COLO829 (cell line): Measurements from ENCODE around the gene ZP4.
"Not testable (repeated sequence)": the region's sequence is repeated elsewhere in the genome, so short reads cannot be mapped to it uniquely, and the experiment has no call there.

Experiments used
- DNase-seq: peaks from one replicate; pipeline ENCODE4 v3.0.0; 2012; ENCODE audit warnings: low spot score

The ZP4 gene

DNA sequence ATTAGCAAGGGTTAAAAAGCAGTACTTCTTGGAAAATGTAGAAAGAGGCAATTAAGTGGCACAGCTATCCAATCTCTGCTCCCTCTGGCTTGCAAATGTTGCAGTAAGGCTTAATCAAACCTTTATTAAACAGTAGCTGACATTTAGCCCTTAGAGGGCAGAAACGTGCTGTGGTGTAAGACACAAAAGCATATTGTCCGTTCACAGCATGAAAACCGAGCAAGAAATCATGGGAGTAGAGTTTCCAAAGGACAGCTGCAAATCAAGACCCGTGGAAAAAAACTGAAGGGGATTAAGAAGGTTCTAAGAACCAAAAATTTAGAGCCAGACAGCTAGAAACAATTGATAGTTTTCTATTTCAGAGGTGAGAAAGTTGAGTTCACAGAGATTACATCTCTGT lies 13.1 kb downstream of the ZP4 start:
- DNase-seq = peak; percentile 56

DNA sequence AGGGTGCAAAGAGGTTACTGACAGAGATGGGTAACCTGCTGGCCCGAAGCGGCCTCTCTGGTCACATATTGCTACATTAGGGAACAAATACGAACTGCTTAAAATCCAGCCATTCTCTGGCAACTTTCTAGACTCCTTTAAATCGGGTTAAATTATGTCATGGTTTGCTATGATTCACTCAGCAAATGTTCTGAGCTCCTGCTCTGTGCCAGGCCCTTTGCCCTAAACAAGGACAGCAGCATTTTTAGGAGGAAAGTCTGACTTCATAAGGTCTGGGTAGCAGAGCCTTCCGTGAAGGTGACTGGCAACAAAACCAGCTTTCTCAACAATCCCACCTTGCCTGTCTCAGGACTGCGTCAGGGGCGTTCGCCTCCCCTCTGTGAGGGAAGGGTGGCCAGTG lies 15.4 kb downstream of the ZP4 start:
- DNase-seq = no peak

- DNase-seq = peak; percentile 94
These were observed 17.1 kb downstream of the ZP4 start for GRCh38 chr1:237873487-237874211.

DNA sequence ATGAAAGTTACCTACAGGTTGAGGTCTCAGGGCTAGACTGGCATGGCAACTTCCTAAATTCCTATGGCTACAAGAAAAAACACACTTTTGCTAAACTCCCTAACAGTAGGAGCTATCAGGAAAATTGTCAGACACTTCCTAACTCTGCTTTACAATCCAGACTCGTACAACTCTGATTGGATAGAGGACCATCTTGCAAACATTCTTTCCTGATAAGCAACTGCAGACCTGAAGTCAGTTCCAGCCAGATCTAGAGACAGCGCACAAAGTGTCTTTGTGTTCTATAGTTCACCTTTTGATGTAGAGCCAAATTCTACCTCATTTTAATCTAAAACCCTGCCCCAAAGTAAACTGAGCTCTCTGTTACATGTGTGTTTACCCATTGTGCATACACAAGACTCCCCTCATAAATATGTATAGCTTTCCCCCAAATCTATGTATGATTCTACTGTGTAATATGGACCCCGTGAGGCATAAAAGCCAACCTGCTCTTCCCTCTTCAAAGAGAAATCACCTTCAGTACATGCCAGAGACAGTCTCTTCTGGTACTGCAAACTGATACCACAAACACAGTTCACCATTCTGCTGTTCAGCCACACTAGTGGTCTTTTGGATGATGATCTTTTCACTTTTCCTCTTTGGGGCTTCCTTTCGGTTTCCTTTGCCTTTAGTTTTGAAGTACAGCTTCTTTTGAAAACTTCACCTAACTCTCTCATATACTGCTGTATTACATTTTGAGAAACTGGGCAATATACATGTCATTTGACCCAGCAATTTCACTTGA lies 21.7 kb downstream of the ZP4 start:
- DNase-seq = no peak

DNA sequence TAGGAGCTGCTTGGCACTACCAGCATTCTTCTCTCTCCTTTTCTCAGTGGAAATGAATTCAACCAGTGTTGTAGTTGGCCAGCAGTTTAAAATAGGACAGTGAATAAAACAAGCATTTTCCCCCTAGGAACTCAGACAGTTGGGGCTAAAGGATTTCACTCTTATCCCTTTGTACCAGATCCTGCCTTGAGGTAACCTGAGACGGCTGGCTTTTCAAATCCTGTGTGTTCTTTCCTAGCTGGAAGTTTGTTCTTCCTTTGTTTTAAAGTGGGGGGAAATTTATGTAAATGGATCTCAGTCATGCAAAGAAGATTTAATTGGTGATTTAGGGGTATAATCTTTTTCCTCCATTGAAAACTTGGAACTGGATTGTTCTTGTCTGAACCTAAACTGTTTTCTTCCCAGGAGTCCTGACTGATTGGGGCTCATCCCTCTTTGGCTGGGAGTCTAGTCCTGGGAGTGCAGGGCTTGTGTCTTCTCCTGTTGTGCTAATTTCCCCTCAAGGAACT lies 23.3 kb downstream of the ZP4 start:
- no peak for DNase-seq

GRCh38 chr1:237864338-237865244 lies 26.1 kb downstream of the ZP4 start:
- DNase-seq = peak; percentile 66

DNA sequence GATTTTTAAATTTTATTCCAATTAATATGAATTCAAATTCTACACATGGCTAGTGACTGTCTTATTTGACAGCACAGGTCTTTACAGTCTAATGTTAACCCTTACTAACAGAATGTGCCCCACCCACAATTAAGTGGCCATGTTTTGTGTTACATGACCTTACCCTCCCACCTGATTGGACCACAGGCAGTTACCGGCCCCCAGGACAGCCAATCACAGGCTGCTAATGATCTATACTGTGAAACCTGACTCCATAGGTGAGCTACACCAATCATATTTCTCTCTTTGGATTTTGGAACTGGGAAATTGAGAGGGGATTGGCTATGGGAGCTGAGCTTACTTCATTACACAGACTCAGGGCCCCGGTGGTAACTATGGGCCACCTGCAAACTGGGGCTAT lies 27.5 kb downstream of the ZP4 start:
- DNase-seq = no peak

DNA sequence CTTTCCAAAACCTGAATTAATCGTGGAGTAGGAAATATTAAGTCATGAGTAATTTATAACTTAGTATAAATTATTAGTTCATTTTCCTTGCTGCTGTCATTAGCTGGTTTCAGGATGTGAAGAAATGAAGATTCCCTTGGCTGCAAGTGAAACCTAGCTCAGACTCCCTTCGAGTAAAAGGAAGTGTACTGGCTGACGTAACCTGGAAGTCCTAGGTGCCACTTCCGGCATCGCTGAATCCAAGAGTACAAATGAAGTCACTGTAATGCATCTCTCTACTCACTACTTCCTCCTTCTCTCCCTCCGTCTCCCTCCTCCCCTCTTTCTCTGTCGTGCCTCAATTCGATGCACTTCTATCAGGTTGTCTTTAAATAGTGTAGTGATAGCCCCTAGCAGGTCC lies 28.8 kb downstream of the ZP4 start:
- no peak for DNase-seq

GRCh38 chr1:237858992-237859391 lies 31.7 kb downstream of the ZP4 start:
- no peak for DNase-seq

DNA sequence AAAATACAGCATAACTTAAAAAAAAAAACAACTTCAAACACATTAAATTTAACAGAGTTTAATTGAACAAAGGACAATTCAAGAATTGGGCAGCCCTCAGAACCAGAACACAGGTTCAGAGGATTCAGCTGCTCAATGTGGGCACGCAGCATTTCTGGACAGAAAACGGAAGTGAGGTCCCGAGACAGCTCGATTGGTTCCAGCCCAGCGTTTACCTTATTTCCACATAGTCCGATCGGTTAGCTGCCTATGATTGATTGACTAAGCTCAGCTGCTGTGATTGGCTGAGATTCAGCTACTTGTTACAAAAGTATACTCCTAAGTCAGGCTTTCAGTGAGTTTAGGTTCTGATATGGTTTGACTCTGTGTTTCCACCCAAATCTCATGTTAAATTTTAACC lies 33.3 kb downstream of the ZP4 start:
- no peak for DNase-seq

- DNase-seq = no peak
These were observed 38.4 kb downstream of the ZP4 start for GRCh38 chr1:237852342-237852741.

DNA sequence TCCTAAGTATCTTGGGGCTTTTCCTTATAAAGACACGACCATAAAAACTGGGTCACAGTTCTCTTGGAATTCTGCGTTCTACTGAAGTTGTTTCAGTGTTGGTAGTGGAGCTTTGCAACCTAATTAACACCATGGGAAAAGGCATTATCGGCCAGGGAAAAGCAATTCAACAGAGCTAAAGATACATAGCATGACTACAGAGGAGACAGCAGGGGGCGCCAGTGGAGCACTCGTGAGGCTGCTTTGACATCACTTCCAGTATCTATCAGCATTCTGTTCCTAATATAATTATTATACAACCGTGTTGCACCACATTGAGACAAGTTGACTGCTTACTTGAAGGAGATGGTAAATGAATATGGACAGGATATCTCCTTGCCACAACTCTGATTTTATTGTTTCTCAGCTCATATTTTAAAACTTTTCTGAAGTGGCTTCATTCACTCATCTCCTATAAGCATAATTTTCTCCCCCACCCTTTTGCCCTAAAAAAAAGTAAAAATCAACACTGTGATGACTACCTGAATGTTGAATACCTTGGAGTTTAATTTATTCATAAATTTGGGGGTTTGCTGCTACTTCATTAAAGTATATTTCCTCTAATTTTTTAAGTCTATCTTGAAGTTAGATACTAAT lies 39.4 kb downstream of the ZP4 start:
- DNase-seq = peak; percentile 76

GRCh38 chr1:237843516-237843915 lies 47.2 kb downstream of the ZP4 start:
- DNase-seq = not testable (repeated sequence)

DNA sequence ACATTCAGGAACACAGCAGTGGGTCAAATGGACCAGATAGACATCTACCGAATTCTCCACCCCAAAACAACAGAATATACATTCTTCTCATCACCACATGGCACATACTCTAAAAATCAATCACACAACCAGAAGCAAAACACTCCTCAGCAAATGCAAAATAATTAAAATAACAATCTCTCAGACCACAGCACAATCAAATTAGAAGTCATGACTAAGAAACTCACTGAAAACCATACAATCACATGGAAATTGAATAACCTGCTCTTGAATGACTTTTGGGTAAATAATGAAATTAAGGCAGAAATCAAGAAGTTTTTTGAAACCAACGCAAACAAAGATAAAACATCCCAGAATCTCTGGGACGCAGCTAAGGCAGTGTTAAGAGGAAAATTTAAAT lies 49.2 kb downstream of the ZP4 start:
- no peak for DNase-seq

- no peak for DNase-seq
These were observed 51.7 kb downstream of the ZP4 start for GRCh38 chr1:237838904-237839534.

- DNase-seq = no peak
These were observed 52.4 kb downstream of the ZP4 start for GRCh38 chr1:237838320-237838719.

DNA sequence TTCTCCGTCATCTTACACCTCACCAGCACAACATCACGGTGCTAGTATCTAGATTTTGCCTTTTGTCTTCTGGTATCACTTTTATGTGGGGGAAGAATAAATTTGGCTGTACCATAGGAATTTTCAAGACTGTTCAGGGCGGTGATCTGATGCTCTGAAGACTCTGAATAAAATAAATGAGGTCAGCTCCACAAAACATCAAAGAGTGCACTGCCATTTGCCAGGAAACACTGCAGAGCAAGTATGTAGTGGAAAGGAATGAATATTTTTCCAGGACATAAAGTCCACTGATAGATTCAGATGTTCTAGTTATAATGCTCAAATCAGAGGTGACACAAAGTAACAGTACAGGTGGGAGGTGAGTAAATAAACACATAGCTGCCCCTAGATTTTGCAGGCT lies 56.3 kb downstream of the ZP4 start:
- no peak for DNase-seq

DNA sequence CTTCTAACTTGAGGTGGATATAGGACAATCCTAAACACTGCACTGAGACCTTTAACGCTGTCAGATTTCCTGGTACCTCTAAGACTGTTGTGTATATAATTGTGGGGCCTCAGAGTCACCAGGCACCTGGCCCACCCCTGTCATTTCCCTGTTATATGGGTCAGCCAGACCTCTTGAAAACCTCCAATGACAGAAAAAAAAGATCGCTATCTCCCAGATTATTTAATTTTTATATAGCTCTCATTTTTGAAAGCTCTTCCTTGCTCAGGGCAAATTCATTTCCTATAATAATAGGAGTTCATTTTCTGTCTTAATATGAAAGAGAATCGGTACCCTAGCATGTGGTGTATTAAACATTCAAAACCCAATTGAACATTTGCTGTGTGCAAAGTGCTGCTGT lies 56.7 kb downstream of the ZP4 start:
- no peak for DNase-seq

DNA sequence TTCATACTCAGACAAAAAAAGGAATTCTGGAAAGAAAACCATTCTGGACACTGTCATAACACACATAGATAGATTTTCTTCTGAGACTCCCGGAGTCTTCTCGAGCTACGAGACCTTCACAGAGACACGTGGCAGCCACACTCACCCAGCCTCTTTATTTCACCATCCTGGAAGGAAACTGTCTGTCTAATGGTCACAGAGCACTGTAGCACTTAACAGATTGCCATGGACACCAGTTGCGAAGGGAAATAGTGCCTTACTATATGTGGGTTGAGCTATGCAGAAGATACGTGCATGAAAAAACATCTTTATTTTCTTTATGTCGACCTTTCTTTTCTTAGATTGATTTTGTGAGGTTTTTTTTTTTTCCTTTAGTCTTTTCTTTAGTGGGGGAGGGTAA lies 57.9 kb downstream of the ZP4 start:
- no peak for DNase-seq
